NCI-H526 treated with DMSO at 0.1 percent for 48 hours (cell line): ENCODE results near the gene RAB36.
"Not testable (repeated sequence)": the region's sequence is repeated elsewhere in the genome, so short reads cannot be mapped to it uniquely, and the experiment has no call there.

Experiments
- DNase-seq: peaks from one replicate; lab custom pipeline; 2025; lab: John Stamatoyannopoulos, UW

The RAB36 gene

DNA sequence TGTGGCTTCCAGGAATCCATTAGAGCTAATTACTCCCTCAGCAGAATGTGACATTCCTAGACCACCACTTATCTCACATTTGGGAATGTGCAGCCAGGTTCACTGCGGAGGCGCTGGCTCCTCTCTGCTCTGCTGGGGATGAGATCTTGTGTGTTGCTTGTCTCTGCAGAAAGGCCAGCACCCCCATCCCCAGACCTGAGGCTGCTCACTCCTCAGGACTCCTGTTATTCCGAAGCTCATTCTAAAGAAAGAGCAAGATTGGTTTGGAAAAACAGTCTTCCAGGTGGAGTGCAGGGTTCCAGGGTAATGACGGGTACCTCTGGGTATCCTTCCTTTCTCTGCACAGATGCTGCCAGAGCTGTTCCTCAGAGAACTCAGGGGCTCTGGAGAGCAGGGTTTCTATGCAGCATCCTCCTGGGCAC lies 24.3 kb upstream of the RAB36 start:
- DNase-seq = no peak

DNA sequence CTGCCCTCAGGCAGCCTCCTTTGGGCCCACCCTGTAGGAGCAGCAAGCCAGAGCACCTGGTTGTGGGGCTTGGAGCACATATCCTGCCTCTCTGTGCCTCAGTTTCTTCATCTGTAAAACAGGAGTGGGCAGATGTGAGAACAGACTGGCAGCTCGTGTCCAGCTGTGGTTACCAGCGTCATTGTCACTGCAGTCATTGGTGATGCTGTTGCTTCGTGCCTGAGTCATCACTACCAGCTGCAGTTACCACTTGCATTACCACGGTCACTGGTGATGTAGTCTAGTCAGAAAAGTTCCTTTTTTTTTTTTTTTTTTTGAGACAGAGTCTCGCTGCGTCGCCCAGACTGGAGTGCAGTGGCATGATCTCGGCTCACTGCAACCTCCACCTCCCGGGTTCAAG lies 23.9 kb upstream of the RAB36 start:
- no peak for DNase-seq

DNA sequence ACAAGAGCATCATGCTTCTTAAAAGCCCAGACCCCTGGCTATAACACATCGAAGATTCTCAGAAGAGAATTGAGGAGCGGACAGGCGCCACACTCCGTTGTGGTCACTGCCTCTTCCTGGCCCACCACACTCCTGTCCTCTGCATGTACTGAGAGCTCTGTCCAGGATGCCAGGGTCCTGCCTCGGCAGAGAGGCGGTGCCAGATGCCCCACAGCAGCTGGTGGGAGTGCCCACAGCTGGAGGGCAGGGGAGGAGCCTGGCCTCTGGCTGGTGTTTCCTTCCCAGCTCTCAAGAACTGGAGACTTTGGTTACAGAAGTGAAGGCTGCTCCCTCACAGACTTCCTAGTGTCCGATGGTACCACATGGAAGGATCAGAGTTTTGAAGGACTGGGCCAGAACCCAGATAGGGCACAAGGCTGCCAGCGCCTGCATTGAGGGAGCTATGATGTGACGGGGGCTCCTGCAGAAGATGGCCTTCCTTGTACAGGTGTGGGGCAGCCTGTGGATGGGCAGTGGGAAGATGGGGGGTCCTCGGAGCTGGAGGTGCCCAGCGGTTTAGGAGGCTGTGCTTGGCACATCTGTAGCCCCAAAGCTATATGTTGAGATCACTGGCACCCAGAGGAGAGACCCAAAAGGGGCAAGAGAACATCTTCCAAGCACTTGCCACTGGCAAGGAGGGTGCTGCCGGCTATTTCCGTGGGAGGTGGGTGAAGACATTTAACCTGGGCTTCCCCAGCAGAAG lies 22.9 kb upstream of the RAB36 start:
- DNase-seq = no peak

DNA sequence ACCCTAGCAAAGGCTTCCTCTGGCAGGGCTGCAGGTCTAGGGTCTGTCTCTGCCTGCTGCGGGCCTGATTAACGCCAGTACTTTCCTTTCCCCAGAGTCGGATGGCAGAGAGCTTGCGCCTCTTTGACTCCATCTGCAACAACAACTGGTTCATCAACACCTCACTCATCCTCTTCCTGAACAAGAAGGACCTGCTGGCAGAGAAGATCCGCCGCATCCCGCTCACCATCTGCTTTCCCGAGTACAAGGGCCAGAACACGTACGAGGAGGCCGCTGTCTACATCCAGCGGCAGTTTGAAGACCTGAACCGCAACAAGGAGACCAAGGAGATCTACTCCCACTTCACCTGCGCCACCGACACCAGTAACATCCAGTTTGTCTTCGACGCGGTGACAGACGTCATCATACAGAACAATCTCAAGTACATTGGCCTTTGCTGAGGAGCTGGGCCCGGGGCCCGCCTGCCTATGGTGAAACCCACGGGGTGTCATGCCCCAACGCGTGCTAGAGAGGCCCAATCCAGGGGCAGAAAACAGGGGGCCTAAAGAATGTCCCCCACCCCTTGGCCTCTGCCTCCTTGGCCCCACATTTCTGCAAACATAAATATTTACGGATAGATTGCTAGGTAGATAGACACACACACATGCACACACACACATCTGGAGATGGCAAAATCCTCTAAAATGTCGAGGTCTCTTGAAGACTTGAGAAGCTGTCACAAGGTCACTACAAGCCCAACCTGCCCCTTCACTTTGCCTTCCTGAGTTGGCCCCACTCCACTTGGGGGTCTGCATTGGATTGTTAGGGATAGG lies 22.1 kb upstream of the RAB36 start:
- no peak for DNase-seq

DNA sequence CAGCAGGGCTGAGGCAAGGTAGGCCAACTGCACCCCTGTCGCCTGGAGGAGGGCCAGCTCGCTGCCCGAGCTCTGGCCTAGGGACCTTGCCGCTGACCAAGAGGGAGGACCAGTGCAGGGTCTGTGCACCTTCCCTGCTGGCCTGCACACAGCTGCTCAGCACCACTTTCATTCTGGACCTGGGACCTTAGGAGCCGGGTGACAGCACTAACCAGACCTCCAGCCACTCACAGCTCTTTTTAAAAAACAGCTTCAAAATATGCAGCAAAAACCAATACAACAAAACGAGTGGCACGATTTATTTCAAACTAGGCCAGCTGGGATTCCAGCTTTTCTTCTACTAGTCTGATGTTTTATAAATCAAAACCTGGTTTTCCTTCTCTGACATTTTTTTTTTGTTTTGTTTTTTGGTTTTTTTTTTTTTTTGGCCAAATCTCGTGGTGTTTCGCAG lies 21.4 kb upstream of the RAB36 start:
- DNase-seq = no peak

DNA sequence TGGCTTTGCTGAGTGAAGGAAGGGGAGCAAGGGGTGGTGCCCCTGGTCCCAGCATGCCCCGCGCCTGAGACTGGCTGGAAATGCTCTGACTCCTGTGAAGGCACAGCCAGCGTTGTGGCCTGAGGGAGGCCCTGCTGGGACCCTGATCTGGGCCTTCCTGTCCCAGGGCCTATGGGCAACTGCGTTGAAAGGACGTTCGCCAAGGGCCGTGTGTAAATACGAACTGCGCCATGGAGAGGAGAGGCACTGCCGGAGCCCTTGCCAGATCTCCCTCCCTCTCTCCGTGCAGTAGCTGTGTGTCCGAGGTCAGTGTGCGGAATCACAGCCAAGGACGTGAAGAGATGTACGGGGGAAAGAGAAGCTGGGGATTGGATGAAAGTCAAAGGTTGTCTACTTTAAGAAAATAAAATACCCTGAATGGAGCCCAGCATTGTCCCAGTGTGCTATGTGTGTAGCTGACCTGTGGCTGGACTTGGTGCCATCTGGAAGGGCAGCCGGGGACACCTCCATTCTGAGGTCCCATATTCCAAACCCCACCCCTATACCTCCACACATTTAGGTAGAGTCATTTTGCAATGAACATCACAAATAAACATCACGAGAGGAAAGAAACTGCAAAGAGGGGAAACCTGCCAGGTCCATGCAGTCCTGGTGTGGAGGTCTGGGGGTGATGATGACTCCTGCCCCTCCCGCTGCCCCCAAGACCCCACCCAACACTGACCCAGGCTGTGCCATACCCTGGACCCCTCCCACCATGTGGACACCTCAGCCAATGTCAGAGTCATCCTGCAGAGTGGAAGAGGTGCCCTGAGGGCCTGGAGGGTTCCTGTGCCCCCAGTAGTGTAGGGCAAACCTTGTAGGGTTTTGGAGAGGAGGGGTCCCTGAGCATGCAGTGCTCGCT lies 20.4 kb upstream of the RAB36 start:
- DNase-seq = no peak

DNA sequence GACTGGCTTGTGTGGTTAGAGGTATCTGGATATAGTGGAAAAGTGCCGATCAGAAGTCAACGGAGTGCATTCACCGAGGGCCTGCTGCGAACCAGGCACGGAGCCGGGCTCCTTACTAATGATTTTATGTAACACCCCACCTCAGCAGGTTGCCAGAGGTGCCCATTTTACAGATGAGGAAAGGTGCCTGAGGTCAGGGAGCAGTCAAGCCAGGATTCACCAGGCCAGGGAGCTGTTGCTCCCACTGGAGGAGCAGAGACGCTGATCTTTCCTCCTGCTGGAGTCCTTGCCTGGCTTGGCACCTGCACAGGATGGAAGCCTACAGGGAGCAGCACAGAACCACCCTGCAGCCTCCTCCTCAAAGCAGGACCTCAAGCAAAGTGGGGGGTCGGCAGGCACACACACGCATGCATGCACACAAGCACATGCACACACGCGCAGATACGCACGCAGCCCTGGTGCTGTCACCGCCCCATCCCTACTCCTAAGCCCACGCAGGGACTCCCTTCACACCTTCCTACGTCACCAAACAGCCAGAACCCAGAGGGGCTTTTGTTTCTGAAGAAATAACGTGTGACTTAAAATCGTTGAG lies 19.7 kb upstream of the RAB36 start:
- DNase-seq = no peak

DNA sequence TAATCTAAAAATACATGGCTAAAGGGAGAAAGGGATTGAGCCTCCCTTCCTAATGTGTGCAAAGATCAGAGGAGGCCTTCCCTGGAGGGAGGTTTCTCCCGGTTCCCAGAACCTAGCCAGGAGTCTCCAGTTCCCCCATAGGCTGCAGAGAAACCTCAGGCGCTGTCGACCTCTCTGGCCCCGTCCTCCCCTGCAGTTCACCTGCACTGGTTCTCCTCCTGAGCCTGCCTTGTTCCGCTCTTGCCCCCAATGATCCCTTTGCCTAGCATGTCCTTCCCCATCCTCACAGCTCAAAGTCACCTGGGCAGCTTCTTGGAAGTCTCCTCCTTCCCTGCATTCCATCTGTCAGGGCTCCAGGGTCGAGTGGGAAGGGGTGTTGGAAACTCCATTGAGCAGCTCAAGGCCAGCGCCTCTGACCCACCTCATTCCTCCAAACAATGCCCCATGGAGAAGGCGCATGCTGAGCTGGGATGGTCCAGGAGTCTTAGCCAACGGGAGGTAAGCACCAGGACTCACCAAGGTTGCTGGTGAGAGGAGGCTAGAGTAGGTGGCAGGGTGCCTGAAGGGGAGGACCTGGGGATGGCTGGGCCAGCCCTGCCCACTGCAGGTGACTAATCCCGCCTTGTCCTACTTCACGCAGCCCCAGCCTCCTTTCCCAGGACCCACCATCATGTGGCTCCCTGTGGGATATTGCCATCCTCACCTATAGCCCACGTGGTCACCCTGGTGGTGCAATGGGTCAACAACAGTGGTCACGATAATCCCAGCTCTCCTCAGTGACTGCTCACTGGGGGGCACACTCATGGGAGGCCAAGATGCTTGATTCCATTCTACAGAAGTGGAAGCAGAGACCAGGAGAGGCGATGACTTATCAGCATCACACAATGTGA lies 18.9 kb upstream of the RAB36 start:
- no peak for DNase-seq

DNA sequence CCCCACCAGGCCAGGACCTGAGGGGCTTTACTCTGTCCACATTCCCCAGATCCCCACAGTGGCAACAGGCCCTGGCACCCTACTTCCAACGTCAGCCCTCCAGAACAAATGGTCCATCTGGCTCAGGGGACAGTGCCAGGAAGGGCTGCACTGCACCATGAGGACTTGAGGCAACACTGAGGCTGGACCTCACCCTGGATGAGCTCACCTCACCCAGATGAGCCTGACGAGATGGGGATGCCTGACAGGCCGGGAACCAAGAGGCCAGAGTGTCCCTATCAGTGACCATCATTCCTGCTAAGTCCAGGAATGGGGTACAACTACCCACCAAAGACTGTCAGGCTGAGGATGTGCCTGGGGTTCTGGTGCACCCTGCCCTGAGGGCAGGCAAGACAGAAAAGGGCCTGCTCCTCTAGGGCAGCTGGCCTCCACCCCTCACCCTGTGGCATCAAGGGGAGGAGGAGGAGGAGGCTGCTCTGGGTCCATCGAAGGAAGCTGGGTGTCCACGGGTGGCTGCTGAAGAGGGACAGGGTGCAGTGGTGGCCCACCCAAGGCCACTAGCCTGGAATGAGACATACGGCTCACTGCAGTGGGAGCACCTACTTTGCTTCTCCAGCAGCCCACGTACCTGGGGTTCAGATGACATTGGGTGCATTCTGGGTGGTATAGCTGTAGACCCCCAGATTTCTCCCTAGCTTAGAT lies 18.1 kb upstream of the RAB36 start:
- no peak for DNase-seq

DNA sequence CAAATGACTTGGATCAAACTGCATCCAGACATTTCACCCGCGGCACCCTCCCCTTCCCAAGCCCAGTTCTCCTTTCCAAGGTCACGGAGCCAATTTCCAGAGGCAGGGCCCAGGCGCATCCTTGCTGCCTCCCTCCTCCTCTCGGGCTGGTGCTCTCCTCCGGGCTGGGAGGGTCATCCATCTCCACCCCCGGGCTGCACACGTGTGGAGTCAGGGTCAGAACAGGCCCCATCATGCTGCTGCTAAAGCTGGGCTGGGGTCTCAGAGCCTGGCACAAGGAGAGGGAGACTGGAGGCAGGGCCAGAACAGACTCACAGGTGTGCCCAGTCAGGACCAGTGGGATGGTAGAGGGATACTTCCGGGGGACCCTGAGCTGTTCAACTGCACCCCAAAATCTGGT lies 17.5 kb upstream of the RAB36 start:
- DNase-seq = no peak

DNA sequence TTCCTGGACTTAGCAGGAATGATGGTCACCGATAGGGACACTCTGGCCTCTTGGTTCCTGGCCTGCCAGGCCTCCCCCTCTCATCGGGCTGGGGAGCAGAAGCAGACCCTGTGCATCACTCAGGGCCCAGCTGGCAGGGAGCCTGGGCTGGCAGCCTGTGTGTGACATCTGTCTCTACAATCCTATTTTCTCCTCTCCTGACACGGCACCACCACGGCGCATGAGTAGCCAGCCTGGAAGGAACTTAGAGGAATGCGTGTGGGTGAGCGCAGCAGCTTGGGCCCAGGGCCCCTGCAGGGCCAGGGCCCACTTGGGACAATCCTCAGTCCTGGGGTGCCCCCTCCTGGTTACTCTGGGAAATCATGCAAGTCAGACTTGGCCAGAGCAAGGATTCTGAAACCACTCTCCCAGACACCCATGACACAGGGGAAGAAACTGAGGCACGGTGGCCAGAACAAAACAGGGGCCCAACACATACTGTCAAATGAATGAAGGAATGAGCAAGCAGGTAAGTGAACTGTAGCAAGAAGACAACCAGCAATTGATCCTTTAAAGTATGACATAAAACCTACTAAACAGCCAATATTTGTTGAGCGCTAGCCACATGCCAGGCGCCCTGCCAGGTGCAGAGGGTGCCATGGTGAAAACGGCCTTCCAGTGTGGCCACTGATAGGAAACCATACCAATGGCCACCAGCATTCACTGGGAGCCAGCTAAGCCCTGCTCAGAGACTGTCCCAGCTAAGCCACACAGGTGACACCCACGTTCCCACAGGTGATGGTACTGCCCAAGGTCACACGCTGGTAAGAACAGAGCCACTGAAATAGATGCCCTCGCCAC lies 16.8 kb upstream of the RAB36 start:
- DNase-seq = peak; percentile 12

DNA sequence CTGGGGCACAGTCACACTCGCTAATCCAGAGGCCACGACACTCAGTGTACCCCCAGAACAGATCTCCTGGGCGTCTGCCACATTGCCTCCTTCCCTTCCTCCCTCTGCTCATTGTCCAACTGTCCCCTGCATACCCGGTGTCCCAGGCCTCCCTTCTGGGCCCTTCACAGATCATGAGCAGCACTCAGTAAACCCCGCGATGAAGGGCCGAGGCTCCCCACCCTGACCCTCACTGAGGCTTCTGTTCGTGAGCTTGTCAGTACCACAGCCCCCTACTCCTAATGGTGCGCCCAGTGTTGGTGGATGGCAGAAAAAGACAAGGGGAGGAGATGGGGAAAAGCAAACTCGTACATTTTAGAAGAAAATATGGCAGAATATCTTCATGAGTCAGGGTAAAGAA lies 16.1 kb upstream of the RAB36 start:
- no peak for DNase-seq

DNA sequence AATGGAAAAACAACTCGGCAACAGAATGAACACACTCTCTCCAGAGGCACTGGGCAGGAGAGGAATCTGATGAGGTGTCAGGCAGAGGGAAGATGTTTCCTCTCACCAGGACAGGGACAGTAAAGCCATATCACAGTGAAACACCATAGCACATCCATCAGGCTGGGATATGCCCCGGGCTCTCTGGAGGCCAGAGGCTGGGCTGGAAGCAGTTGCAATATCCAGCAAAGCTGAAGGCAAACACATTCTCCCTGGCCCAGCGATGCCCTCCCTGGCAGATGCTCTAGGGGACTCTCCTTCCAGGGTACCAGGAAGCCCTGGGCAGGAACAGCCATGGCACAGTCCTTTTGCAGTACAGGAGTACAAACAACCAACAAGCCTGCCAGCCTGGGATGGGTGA lies 14.6 kb upstream of the RAB36 start:
- no peak for DNase-seq

DNA sequence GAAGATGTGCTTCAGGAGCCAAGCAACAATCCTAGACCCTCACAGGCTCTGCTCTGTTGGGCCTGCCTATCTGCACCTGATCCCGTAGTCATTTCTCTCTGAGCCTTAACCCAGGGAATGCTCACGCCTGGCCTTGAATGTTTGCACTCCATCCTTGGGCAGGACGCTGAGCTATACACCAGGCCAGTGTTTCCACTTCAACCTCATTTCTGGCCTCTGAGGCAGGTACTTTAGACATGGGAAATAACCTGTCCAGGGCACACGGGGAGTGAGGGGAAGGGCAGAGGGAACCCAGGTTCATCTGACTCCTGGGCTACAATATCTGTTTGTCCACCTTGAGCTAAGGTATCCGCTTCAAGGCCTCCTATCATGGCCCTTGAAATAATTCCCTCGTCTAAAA lies 13.3 kb upstream of the RAB36 start:
- no peak for DNase-seq

DNA sequence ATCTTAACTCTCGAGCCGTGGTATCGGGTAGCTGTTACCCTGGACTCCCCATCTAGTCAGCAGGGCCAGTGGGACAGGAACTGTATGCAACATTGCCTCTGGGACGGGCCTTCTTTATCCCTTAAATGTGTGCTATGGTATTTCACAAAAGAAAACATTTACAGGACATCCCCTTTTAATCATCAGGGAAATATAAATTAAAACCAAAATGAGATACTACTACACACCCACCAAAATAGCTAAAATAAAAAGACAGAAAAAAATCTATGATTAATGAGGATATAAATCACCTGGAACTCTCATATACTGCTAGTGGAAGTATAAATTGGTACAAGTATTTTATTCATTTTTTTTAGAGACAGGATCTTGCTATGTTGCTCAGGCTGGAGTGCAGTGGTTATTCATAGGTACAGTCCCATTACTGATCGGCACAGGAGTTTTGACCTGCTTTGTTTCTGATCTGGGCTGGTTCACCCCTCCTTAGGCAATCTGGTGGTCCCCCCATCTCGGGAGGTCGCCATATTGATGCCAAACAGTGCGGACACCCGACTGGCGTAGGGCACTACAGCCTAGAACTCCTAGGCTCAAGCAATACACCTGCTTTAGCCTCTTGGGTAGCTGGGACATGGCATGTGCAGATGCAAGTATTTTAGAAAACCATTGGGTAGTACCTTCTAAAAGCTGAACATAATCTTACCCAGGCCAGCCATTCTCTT lies 12.7 kb upstream of the RAB36 start:
- no peak for DNase-seq

DNA sequence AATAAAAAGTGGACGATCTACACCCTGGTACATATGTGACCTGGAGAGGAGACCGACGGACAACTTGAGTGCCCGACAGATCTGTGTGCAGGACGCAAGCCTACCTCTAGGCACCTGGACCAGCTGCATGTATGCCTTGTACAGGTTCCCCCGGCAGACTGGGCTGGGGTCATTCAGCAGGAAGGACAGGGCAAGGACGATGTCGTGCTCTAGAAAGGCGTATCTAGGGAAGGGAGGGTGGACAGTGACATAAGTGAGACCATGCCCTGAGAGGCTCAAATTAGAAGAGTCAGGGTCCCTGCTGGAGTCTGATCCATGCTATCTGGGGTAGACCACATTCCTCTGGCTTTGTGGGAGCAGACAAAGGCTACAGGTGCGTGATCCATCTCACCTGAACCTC lies 11.4 kb upstream of the RAB36 start:
- DNase-seq = no peak

DNA sequence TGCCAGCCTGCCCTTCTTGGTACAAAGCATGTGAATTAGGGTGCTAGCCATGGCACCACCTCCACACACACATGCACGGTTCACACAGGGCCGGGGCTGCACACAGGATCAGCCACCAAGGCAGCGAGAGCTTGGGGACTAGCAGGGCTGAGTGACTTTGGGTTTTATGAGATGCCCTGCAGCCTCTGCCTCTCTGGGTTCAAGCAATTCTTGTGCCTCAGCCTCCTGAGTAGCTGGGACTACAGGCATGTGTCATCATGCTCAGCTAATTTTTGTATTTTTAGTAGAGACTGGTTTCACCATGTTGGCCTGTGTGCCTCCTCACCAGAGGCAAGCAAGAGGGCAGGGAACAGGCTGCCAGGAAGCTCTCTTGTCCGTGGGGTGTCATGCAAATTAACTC lies 8.3 kb upstream of the RAB36 start:
- DNase-seq = not testable (repeated sequence)

DNA sequence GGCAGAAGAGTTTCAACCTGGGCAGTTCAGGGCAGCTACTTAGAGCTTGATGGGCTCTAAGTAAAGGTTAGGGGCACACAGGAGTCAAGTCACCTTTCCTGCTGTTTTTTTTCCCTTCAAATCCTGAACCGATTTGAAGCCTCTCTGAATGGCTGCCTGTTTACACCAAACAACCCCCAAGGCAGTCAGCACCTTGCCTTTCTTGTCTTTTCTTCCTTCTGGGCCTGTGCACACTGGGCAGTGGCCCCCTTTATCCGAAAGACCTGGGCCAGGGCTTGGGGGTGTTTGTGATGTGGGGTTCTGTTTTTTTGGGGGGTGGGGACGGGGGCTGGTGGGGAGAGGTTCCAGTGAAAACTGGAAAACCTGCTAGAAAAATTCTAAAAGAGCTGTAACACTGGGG lies 7.8 kb upstream of the RAB36 start:
- no peak for DNase-seq
